SKM-1 treated with dmso at 0.1 percent for 144 hours (cell line): Measurements from ENCODE around the gene LAGE3.

Experiments
- DNase-seq: peaks from one replicate; lab custom pipeline; 2025; ENCODE audit not compliant: unreplicated experiment; lab: John Stamatoyannopoulos, UW

LAGE3 gene

GRCh38 chrX:154458954-154459778 lies 19.9 kb downstream of the LAGE3 start:
- no peak for DNase-seq

GRCh38 chrX:154458116-154458953 lies 20.7 kb downstream of the LAGE3 start, which contains the start of gene PLXNA3:
TSS of gene PLXNA3 (plus strand) at chrX:154458281. CDS start at chrX:154460184, 1,903 bp downstream.
- DNase-seq = no peak

- DNase-seq = no peak
Observed at GRCh38 chrX:154457491-154458115, 21.5 kb downstream of the LAGE3 start.

- DNase-seq = no peak
Observed at GRCh38 chrX:154452823-154453222, 26.3 kb downstream of the LAGE3 start.

- no peak for DNase-seq
Observed at GRCh38 chrX:154450312-154450711, 28.8 kb downstream of the LAGE3 start.

- no peak for DNase-seq
Observed at GRCh38 chrX:154449618-154450017, 29.5 kb downstream of the LAGE3 start.

- no peak for DNase-seq
Observed at GRCh38 chrX:154448484-154448883, 30.6 kb downstream of the LAGE3 start.

GRCh38 chrX:154446430-154446829 lies 32.7 kb downstream of the LAGE3 start:
- DNase-seq = no peak

- DNase-seq = no peak
Observed at GRCh38 chrX:154445776-154446175, 33.3 kb downstream of the LAGE3 start.

- no peak for DNase-seq
Observed at GRCh38 chrX:154444755-154445246, 34.3 kb downstream of the LAGE3 start.

GRCh38 chrX:154443992-154444754 lies 34.9 kb downstream of the LAGE3 start, which contains the start of gene FAM50A:
TSS of gene FAM50A (plus strand) at chrX:154444141. CDS start at chrX:154444236, 95 bp downstream.
- peak; percentile 35 for DNase-seq

- no peak for DNase-seq
Observed at GRCh38 chrX:154443479-154443910, 35.6 kb downstream of the LAGE3 start.

- no peak for DNase-seq
Observed at GRCh38 chrX:154441984-154442707, 36.9 kb downstream of the LAGE3 start.

GRCh38 chrX:154441564-154441963 lies 37.5 kb downstream of the LAGE3 start:
- no peak for DNase-seq

- no peak for DNase-seq
Observed at GRCh38 chrX:154440623-154441357, 38.3 kb downstream of the LAGE3 start.

GRCh38 chrX:154439841-154440240 lies 39.2 kb downstream of the LAGE3 start:
- DNase-seq = no peak

- DNase-seq = no peak
Observed at GRCh38 chrX:154437971-154438893, 40.8 kb downstream of the LAGE3 start.
